ENCODE data around the gene TEAD1. TPM values are rescaled to one million over a fixed set of nuclear protein-coding genes. Genes with fewer than 3 reads are reported as not detected.
A peak's percentile ranks its signal among the peaks of the same experiment; 100 is the strongest.

TEAD1 gene
- total and polyA plus RNA-seq, 8 donors: 5.9 to 35.1 (median 22.0) TPM

GRCh38 chr11:12675951-12676711 lies 1.9 kb downstream of the TEAD1 start:
- DNase-seq: no peak
- no peaks in the 10 kb centered on the region for H3K36me3 ChIP-seq
- peak overlapping the region in 2 of 4 donors; percentile 52 to 95 for H3K27ac ChIP-seq
- no peak for TF ChIP-seq CTCF (IDR thresholded peaks at IDR 0.05)
- H3K4me1 ChIP-seq: peaks cover 0 to 27% (median 14%) of the 10 kb centered on the region in 3 donors
- ATAC-seq: no peak
- peak overlapping the region in 3 of 4 donors; percentile 77 to 90 (median 81) for H3K4me3 ChIP-seq
- H3K9me3 ChIP-seq: no peaks in the 10 kb centered on the region
- no peaks in the 10 kb centered on the region for H3K27me3 ChIP-seq
- FAIRE-seq: no peak
- WGBS, 2 donors: 34 to 44% methylated on average over 11 of the region's 11 CpGs
- intact Hi-C loops (cut with DNase I): no loop called here

- FAIRE-seq (no peak), DNase-seq (no peak)
- H3K4me1 ChIP-seq: peaks cover 4 to 28% (median 17%) of the 10 kb centered on the region in 3 donors
These were observed 2.9 kb downstream of the TEAD1 start for GRCh38 chr11:12677131-12677530.

GRCh38 chr11:12678092-12678491 lies 3.9 kb downstream of the TEAD1 start:
- 66 to 79% methylated on average over 3 of the region's 3 CpGs for WGBS, 2 donors
- no peaks in the 10 kb centered on the region for H3K9me3 ChIP-seq
- peak overlapping the region in 1 of 4 donors; percentile 31 for H3K27ac ChIP-seq
- peaks cover 4 to 31% (median 21%) of the 10 kb centered on the region in 3 donors for H3K4me1 ChIP-seq
- no peaks in the 10 kb centered on the region for H3K27me3 ChIP-seq
- no peak for DNase-seq
- no peak for TF ChIP-seq CTCF (IDR thresholded peaks at IDR 0.05)
- no peak for FAIRE-seq
- no peaks in the 10 kb centered on the region for H3K36me3 ChIP-seq
- no peak for ATAC-seq
- H3K4me3 ChIP-seq: no peak overlapping the region
- intact Hi-C loops (cut with DNase I): no loop called here

More at GRCh38 chr11:12677131-12677530, 2.9 kb downstream of the TEAD1 start:
- H3K36me3 ChIP-seq: no peaks in the 10 kb centered on the region
- H3K9me3 ChIP-seq: no peaks in the 10 kb centered on the region
- ATAC-seq: no peak
- no peak for TF ChIP-seq CTCF (IDR thresholded peaks at IDR 0.05)
- intact Hi-C loops (cut with DNase I): no loop called here
- no peaks in the 10 kb centered on the region for H3K27me3 ChIP-seq
- peak overlapping the region in 1 of 4 donors; percentile 52 for H3K27ac ChIP-seq
- WGBS, 2 donors: 45 to 50% methylated on average over 3 of the region's 3 CpGs
- H3K4me3 ChIP-seq: peak overlapping the region in 2 of 4 donors; percentile 77 to 90

GRCh38 chr11:12678991-12679390 lies 4.8 kb downstream of the TEAD1 start:
- no peaks in the 10 kb centered on the region for H3K27me3 ChIP-seq
- no peaks in the 10 kb centered on the region for H3K9me3 ChIP-seq
- DNase-seq (no peak), FAIRE-seq (no peak), ATAC-seq (no peak)
- H3K36me3 ChIP-seq: no peaks in the 10 kb centered on the region
- 89 to 92% methylated on average over 5 of the region's 5 CpGs for WGBS, 2 donors
- intact Hi-C loops (cut with DNase I): no loop called here
- no peak for TF ChIP-seq CTCF (IDR thresholded peaks at IDR 0.05)
- no peak overlapping the region for H3K4me3 ChIP-seq
- H3K4me1 ChIP-seq: peaks cover 4 to 31% (median 21%) of the 10 kb centered on the region in 3 donors
- no peak overlapping the region for H3K27ac ChIP-seq

- DNase-seq: no peak
- FAIRE-seq: no peak
- no peak for ATAC-seq
- no peak overlapping the region for H3K4me3 ChIP-seq
- H3K27me3 ChIP-seq: no peaks in the 10 kb centered on the region
- intact Hi-C loops (cut with DNase I): no loop called here
- H3K9me3 ChIP-seq: no peaks in the 10 kb centered on the region
- no peaks in the 10 kb centered on the region for H3K36me3 ChIP-seq
- peaks cover 4 to 34% (median 21%) of the 10 kb centered on the region in 3 donors for H3K4me1 ChIP-seq
- H3K27ac ChIP-seq: peak overlapping the region in 2 of 4 donors; percentile 67 to 78
- no peak for TF ChIP-seq CTCF (IDR thresholded peaks at IDR 0.05)
These were observed 5.2 kb downstream of the TEAD1 start for GRCh38 chr11:12679471-12679870.
